GM12878 (cell line): Measurements from ENCODE around the gene POLN. TPM values are rescaled to one million over a fixed set of nuclear protein-coding genes. Genes with fewer than 3 reads are reported as not detected.

Source experiments
- ATAC-seq: fragments of 200-7000 bp; cut with Tn5 transposase; 3 replicates; pipeline ENCODE4 v1.9.1; 2020; ENCODE audit warnings: mild to moderate bottlenecking, moderate library complexity
- BruUV-seq: library from RNA; stranded (reverse); fragments of 400-500 nt; replicated peaks from 2 replicates; lab custom pipeline; 2021; lab: Mats Ljungman, UMichigan
- CTCF ChIA-PET: fragments of 300-600 bp; sonication (Branson Sonifier 250); formaldehyde crosslinking; extraction: SDS; loops from one replicate; lab custom pipeline; 2021; ENCODE audit warnings: inconsistent platforms; lab: Yijun Ruan, JAX
- POLR2A ChIA-PET: fragments of 350-600 bp; formaldehyde crosslinking; extraction: SDS; loops from one replicate; lab custom pipeline; 2021; ENCODE audit warnings: inconsistent platforms; lab: Charles Lee
- RAD21 ChIA-PET: fragments of 300-600 bp; sonication (Branson Sonifier 250); formaldehyde crosslinking; loops from one replicate; lab custom pipeline; 2023; ENCODE audit warnings: antibody characterized with exemption; ENCODE audit not compliant: unreplicated experiment; lab: Charles Lee
- SMC1A ChIA-PET: fragments of 300-600 bp; sonication (Branson Sonifier 250); formaldehyde crosslinking; loops from one replicate; lab custom pipeline; 2023; ENCODE audit not compliant: unreplicated experiment, uncharacterized antibody; lab: Charles Lee
- DNase-seq: peaks from one replicate; pipeline ENCODE4 v3.0.0-alpha.2; 2011; ENCODE audit warnings: low read depth, low spot score
- FAIRE-seq: peaks from 3 replicates; lab custom pipeline; 2011; peaks lifted over from hg19 to GRCh38; lab: Jason Lieb, UNC
- H2AFZ ChIP-seq: 2 replicates; pipeline ENCODE4 v1.6.0; 2011; ENCODE audit warnings: low read depth, low read length, control low read depth; ENCODE audit not compliant: control insufficient read depth
- H3K27ac ChIP-seq: 2 replicates; pipeline ENCODE4 v1.5.1; 2011; ENCODE audit warnings: control low read depth; ENCODE audit not compliant: control insufficient read depth, insufficient read depth
- H3K27me3 ChIP-seq, 2 experiments: replicated peaks in 1 of 2; 2 replicates each; pipeline versions ENCODE4 v1.6.0 to v1.6.1; 2011; ENCODE audit warnings: low read length in 1 of 2; ENCODE audit not compliant: control insufficient read depth in 2 of 2, insufficient read depth in 2 of 2
- H3K36me3 ChIP-seq, 2 experiments: 2 replicates each; pipeline ENCODE4 v1.5.1; 2011; ENCODE audit warnings: low read length in 1 of 2; ENCODE audit not compliant: control insufficient read depth in 2 of 2, insufficient read depth in 2 of 2
- H3K4me1 ChIP-seq: 2 replicates; pipeline ENCODE4 v1.6.1; 2011; ENCODE audit warnings: mild to moderate bottlenecking, low read length, moderate library complexity, mixed read lengths; ENCODE audit not compliant: control insufficient read depth, insufficient read depth
- H3K4me2 ChIP-seq: 2 replicates; pipeline ENCODE4 v1.6.0; 2011; ENCODE audit warnings: control low read depth; ENCODE audit not compliant: control insufficient read depth, insufficient read depth
- H3K4me3 ChIP-seq: fragments of 200-600 bp; sonication (generic); 2 replicates; pipeline ENCODE4 v1.5.1; 2016
- H3K79me2 ChIP-seq: 2 replicates; pipeline ENCODE4 v1.6.0; 2011; ENCODE audit warnings: low read length; ENCODE audit not compliant: control insufficient read depth, insufficient read depth
- H3K9ac ChIP-seq: 2 replicates; pipeline ENCODE4 v1.8.0; 2011; ENCODE audit warnings: low read length, control low read depth, mixed read lengths; ENCODE audit not compliant: control insufficient read depth, insufficient read depth
- H3K9me3 ChIP-seq: replicated peaks from 3 replicates; pipeline ENCODE4 v1.5.1; 2011; ENCODE audit warnings: mild to moderate bottlenecking, low read length; ENCODE audit not compliant: control insufficient read depth, insufficient read depth
- H4K20me1 ChIP-seq: 2 replicates; pipeline ENCODE4 v1.6.0; 2011; ENCODE audit not compliant: control insufficient read depth, insufficient read depth
- CEBPB ChIP-seq, 2 experiments: fragments of 150-350 bp in 1 of 2; IDR thresholded peaks; 2 replicates each; pipeline ENCODE4 v1.6.1; 2012 to 2014; ENCODE audit warnings: low read depth in 2 of 2, low read length in 2 of 2, borderline replicate concordance in 1 of 2, inconsistent platforms in 1 of 2
- IRF3 ChIP-seq: fragments of 450-650 bp; IDR thresholded peaks from 2 replicates; pipeline ENCODE4 v1.6.1; 2014; ENCODE audit warnings: mild to moderate bottlenecking
- RCOR1 ChIP-seq: conservative IDR thresholded peaks from 2 replicates; pipeline ENCODE4 v1.6.1; 2012; ENCODE audit warnings: low read depth, low read length, improper control_type of control experiment
- SKIL ChIP-seq: fragments of 450-650 bp; IDR thresholded peaks from 2 replicates; pipeline ENCODE4 v1.6.1; 2017; ENCODE audit warnings: mild to moderate bottlenecking, low read depth, inconsistent platforms; ENCODE audit not compliant: poor library complexity, severe bottlenecking
- USF1 ChIP-seq: IDR thresholded peaks from 2 replicates; pipeline ENCODE4 v1.6.1; 2011; ENCODE audit warnings: borderline replicate concordance, low read depth, mild to moderate bottlenecking, moderate library complexity, mixed read lengths, low read length; ENCODE audit not compliant: insufficient read depth; ENCODE audit errors: extremely low read length
- ZNF274 ChIP-seq: IDR thresholded peaks from one replicate; pipeline ENCODE4 v1.8.0; 2011; ENCODE audit not compliant: insufficient read length, insufficient read depth
- WGBS: methylation state at CpG from one replicate; pipeline ENCODE4 v1.1.6; 2016; ENCODE audit warnings: low lambda C conversion rate; ENCODE audit not compliant: insufficient replicate concordance, insufficient coverage; ENCODE audit errors: missing lambda C conversion rate; 5-methylcytosine and 5-hydroxymethylcytosine counted together
- in situ Hi-C: fragments of 300-500 bp; cut with MboI; formaldehyde crosslinking; loops from 9 replicates; pipeline ENCODE4 v1.14.3; 2018; ENCODE audit warnings: mixed read lengths
- intact Hi-C: fragments of 100-400 bp; cut with micrococcal nuclease; formaldehyde crosslinking; loops from one replicate; pipeline ENCODE4 v1.14.2; 2022; ENCODE audit not compliant: unreplicated experiment
- polyA plus RNA-seq, 11 experiments: library from polyadenylated mRNA; depleted of rRNA in 4 of 11; unstranded in 6 of 11; stranded (reverse) in 5 of 11; fragments of >200 nt; fragmentation: Nextera tagmentation in 4 of 11; fragmentation: Illumina TruSeq in 1 of 11; extraction: Ambion mirVana in 4 of 11; extraction: Trizol in 1 of 11; gene quantifications; 1 replicate in 1 of 11; 2 replicates in 10 of 11; pipeline versions ENCODE4 v1.2.1 to v1.2.3, GENCODE V29; 2011 to 2016; ENCODE audit warnings: inconsistent platforms in 2 of 11, missing spikeins in 2 of 11, low read depth in 1 of 11
- total RNA-seq, 4 experiments: library from RNA; depleted of rRNA in 3 of 4; stranded (reverse); fragments of >200 nt in 3 of 4; fragmentation: Illumina TruSeq in 1 of 4; extraction: Trizol in 1 of 4; gene quantifications; 2 replicates each; pipeline versions ENCODE4 v1.2.1 to v1.2.3, GENCODE V29; 2013 to 2021

The POLN gene
- total and polyA plus RNA-seq, 10 of the 15 experiments (the other 5 are each of a cell fraction or from before 2014, with no cell fraction given): 0.09 to 2.0 (median 0.95) TPM; not detected in 1

- no peaks in the 10 kb centered on the region; a peak in 3 of 4 replicates for H3K27me3 ChIP-seq
- H3K36me3 ChIP-seq: no peaks in the 10 kb centered on the region
- intact Hi-C loops (no loop called here), in situ Hi-C loops (no loop called here)
- BruUV-seq: no TSS peak
- no peak overlapping the region for H2AFZ ChIP-seq
- H3K4me2 ChIP-seq: no peak overlapping the region
- H3K9ac ChIP-seq: no peak overlapping the region
- no peaks in the 10 kb centered on the region for H3K9me3 ChIP-seq
- ChIA-PET POLR2A (no interaction called here), CTCF (no interaction called here), SMC1A (no interaction called here), RAD21 (no interaction called here)
- no peaks in the 10 kb centered on the region for H3K4me1 ChIP-seq
- ATAC-seq (no peak), FAIRE-seq (no peak), DNase-seq (no peak)
- WGBS: 45% methylated on average over 14 of the region's 16 CpGs
- no peak overlapping the region for H3K27ac ChIP-seq
- H3K4me3 ChIP-seq: no peak overlapping the region
- no peaks in the 10 kb centered on the region for H3K79me2 ChIP-seq
- TF ChIP-seq IRF3: no peak
- no peaks in the 10 kb centered on the region for H4K20me1 ChIP-seq
Observed at GRCh38 chr4:2062808-2063524, 179.0 kb downstream of the POLN start.

- SMC1A ChIA-PET: no interaction called here
Observed at GRCh38 chr4:2062168-2062807, 179.6 kb downstream of the POLN start.

More at GRCh38 chr4:2062168-2062807, 179.6 kb downstream of the POLN start:
- ChIA-PET RAD21 (no interaction called here), CTCF (no interaction called here), POLR2A (no interaction called here)
- no peak overlapping the region for H3K27ac ChIP-seq
- in situ Hi-C loops: no loop called here
- FAIRE-seq: no peak
- BruUV-seq: no TSS peak
- ATAC-seq: no peak
- no peaks in the 10 kb centered on the region for H3K79me2 ChIP-seq
- no peak for DNase-seq
- no peak overlapping the region for H3K4me3 ChIP-seq
- H4K20me1 ChIP-seq: no peaks in the 10 kb centered on the region
- intact Hi-C loops: no loop called here
- H3K4me2 ChIP-seq: no peak overlapping the region
- H3K4me1 ChIP-seq: no peaks in the 10 kb centered on the region
- 38% methylated on average over 11 of the region's 11 CpGs for WGBS
- no peaks in the 10 kb centered on the region for H3K9me3 ChIP-seq
- H3K36me3 ChIP-seq: no peaks in the 10 kb centered on the region
- no peak overlapping the region for H2AFZ ChIP-seq
- peaks cover 2 to 3% of the 10 kb centered on the region in 2 experiments; a peak in 3 of 4 replicates for H3K27me3 ChIP-seq
- no peak overlapping the region for H3K9ac ChIP-seq
- no peak for TF ChIP-seq RCOR1
- no peak for TF ChIP-seq ZNF274
- TF ChIP-seq USF1: no peak
- no peak for TF ChIP-seq CEBPB (IDR thresholded peaks at IDR 0.05; ENCODE audit: borderline replicate concordance in 1 of 2, low read depth in 2 of 2, low read length in 2 of 2)
- TF ChIP-seq SKIL: no peak
